Uterus (tissue), 4 donors: ENCODE results near the gene LYSMD1. TPM values are rescaled to one million over a fixed set of nuclear protein-coding genes. Genes with fewer than 3 reads are reported as not detected.
A peak's percentile ranks its signal among the peaks of the same experiment; 100 is the strongest.
"Not testable (repeated sequence)": the region's sequence is repeated elsewhere in the genome, so short reads cannot be mapped to it uniquely, and the experiment has no call there.

Source experiments
- DNase-seq, 2 donors: peaks; one replicate each; pipeline ENCODE4 v3.0.0-alpha.2; 2019 to 2020
- H3K27ac ChIP-seq, 2 donors: fragments of 200-600 bp; sonication (generic); 1 replicate in 1 of 2; 2 replicates in 1 of 2; pipeline ENCODE4 v1.5.1; 2016 to 2018
- H3K27me3 ChIP-seq, 2 donors: fragments of 200-600 bp; sonication (generic); one replicate each; pipeline ENCODE4 v1.5.1; 2018 to 2019; ENCODE audit warnings: control low read depth in 1 of 2
- H3K36me3 ChIP-seq, 2 donors: fragments of 200-600 bp; sonication (generic); one replicate each; pipeline ENCODE4 v1.5.1; 2019; ENCODE audit warnings: control low read depth in 1 of 2
- H3K4me1 ChIP-seq, 2 donors: fragments of 200-600 bp; sonication (generic); one replicate each; pipeline ENCODE4 v1.5.1; 2018 to 2019; ENCODE audit warnings: control low read depth in 1 of 2
- H3K4me3 ChIP-seq, 2 donors: fragments of 200-600 bp; sonication (generic); 1 replicate in 1 of 2; 2 replicates in 1 of 2; pipeline ENCODE4 v1.5.1; 2018 to 2019; ENCODE audit warnings: mild to moderate bottlenecking in 1 of 2
- H3K9me3 ChIP-seq, 2 donors: fragments of 200-600 bp; sonication (generic); one replicate each; pipeline ENCODE4 v1.5.1; 2019; ENCODE audit warnings: control low read depth in 1 of 2
- POLR2A ChIP-seq, 2 donors: fragments of 450-650 bp; IDR thresholded peaks; one replicate each; pipeline ENCODE4 v1.6.1; 2016; ENCODE audit warnings: antibody characterized with exemption in 2 of 2, mild to moderate bottlenecking in 1 of 2, moderate library complexity in 1 of 2
- intact Hi-C: fragments of 100-400 bp; cut with DNase I; formaldehyde crosslinking; loops from one replicate; pipeline ENCODE4 v1.15.1; 2023; ENCODE audit warnings: low total_unique reads
- total RNA-seq, 4 donors: library from RNA; depleted of rRNA in 3 of 4; stranded (reverse); fragments of >200 nt in 3 of 4; gene quantifications; one replicate each; pipeline versions ENCODE4 v1.1.0 to v1.2.4, GENCODE V29; 2014 to 2023
- TF ChIP-seq, protein P1 (sequence below), 4 experiments: fragments of 200-600 bp in 2 of 4; fragments of 450-650 bp in 2 of 4; sonication (generic) in 2 of 4; IDR thresholded peaks; one replicate each; pipeline ENCODE4 v1.5.1; 2016 to 2019; ENCODE audit warnings: antibody characterized with exemption in 4 of 4, mild to moderate bottlenecking in 2 of 4, moderate library complexity in 1 of 4
- donor health status: DM: yes; HTN: yes; CAD: no.

LYSMD1 gene
- 10 to 100 TPM in 2 of 4 donors, 1 to 10 TPM in 2; 6.4 to 32.9 (median 11.1) TPM for total RNA-seq

GRCh38 chr1:151165738-151166504 is at the start of gene LYSMD1, which contains the start of gene SCNM1:
LYSMD1 (minus strand) TSS chr1:151165902; CDS start chr1:151165258, 644 bp downstream.
SCNM1 (plus strand) TSS chr1:151166144; CDS start chr1:151166153, 9 bp downstream.
- H3K36me3 ChIP-seq = no peaks in the 10 kb centered on the region
- no peaks in the 10 kb centered on the region for H3K9me3 ChIP-seq
- intact Hi-C loops = no loop called here
- TF ChIP-seq, protein P1, sequence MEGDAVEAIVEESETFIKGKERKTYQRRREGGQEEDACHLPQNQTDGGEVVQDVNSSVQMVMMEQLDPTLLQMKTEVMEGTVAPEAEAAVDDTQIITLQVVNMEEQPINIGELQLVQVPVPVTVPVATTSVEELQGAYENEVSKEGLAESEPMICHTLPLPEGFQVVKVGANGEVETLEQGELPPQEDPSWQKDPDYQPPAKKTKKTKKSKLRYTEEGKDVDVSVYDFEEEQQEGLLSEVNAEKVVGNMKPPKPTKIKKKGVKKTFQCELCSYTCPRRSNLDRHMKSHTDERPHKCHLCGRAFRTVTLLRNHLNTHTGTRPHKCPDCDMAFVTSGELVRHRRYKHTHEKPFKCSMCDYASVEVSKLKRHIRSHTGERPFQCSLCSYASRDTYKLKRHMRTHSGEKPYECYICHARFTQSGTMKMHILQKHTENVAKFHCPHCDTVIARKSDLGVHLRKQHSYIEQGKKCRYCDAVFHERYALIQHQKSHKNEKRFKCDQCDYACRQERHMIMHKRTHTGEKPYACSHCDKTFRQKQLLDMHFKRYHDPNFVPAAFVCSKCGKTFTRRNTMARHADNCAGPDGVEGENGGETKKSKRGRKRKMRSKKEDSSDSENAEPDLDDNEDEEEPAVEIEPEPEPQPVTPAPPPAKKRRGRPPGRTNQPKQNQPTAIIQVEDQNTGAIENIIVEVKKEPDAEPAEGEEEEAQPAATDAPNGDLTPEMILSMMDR (IDR thresholded peaks at IDR 0.05) = peak; percentile 3 to 67 (median 32)
- TF ChIP-seq POLR2A (IDR thresholded peaks at IDR 0.05) = peak; percentile 40 to 44
- peak; percentile 96 to 98 for DNase-seq
- peak within 1 kb of the TSS; percentile 68 to 91 for H3K4me3 ChIP-seq
- no peaks in the 10 kb centered on the region for H3K27me3 ChIP-seq
- peaks cover 9 to 14% of the 10 kb centered on the region in 2 donors for H3K4me1 ChIP-seq
- peak within 1 kb of the TSS; percentile 91 to 95 for H3K27ac ChIP-seq

GRCh38 chr1:151213560-151213959 is 47.9 kb upstream of the LYSMD1 start:
- Histone ChIP-seq H3K9me3 (no peaks in the 10 kb centered on the region), H3K27ac (no peak overlapping the region), H3K36me3 (no peaks in the 10 kb centered on the region), H3K27me3 (no peaks in the 10 kb centered on the region), H3K4me3 (no peak overlapping the region), H3K4me1 (no peaks in the 10 kb centered on the region)
- intact Hi-C loops = no loop called here
- TF ChIP-seq POLR2A (IDR thresholded peaks at IDR 0.05) = no peak
- TF ChIP-seq, protein P1 (IDR thresholded peaks at IDR 0.05) = no peak
- DNase-seq = no peak

GRCh38 chr1:151211972-151212705 is 46.4 kb upstream of the LYSMD1 start:
- H3K4me3 ChIP-seq = no peak overlapping the region
- no peak overlapping the region for H3K27ac ChIP-seq
- no peaks in the 10 kb centered on the region for H3K9me3 ChIP-seq
- no peak for TF ChIP-seq POLR2A (IDR thresholded peaks at IDR 0.05)
- TF ChIP-seq, protein P1 (IDR thresholded peaks at IDR 0.05) = no peak
- H3K4me1 ChIP-seq = no peaks in the 10 kb centered on the region
- DNase-seq = no peak
- intact Hi-C loops = no loop called here
- no peaks in the 10 kb centered on the region for H3K36me3 ChIP-seq
- H3K27me3 ChIP-seq = no peaks in the 10 kb centered on the region

DNA sequence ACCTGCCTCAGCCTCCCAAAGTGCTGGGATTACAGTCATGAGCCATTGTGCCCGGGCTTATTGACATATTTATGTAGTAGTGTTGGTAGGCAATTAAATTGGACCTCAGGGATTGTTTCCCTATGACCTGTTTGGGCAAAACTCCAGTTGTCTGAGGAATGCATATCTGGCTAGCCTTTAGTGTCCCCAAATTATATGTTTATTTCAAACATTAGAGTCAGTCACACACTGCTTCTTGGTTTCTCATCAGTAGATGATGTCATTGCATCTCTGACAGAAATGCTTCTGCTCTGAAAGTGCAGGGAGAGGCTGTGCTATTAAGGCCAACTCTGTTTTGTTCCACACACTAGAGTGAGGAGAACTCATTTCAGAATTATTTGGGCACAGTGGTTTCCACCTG is 45.1 kb upstream of the LYSMD1 start:
- H3K4me1 ChIP-seq = no peaks in the 10 kb centered on the region
- no peak overlapping the region for H3K4me3 ChIP-seq
- H3K27me3 ChIP-seq = no peaks in the 10 kb centered on the region
- no peak for DNase-seq
- TF ChIP-seq POLR2A (IDR thresholded peaks at IDR 0.05) = no peak
- TF ChIP-seq, protein P1 (IDR thresholded peaks at IDR 0.05) = no peak
- no peaks in the 10 kb centered on the region for H3K36me3 ChIP-seq
- H3K9me3 ChIP-seq = no peaks in the 10 kb centered on the region
- intact Hi-C loops = no loop called here
- H3K27ac ChIP-seq = no peak overlapping the region

GRCh38 chr1:151205381-151205965 is 39.8 kb upstream of the LYSMD1 start:
- H3K36me3 ChIP-seq, H3K4me3 ChIP-seq, H3K4me1 ChIP-seq, H3K27me3 ChIP-seq, intact Hi-C loops, H3K27ac ChIP-seq, H3K9me3 ChIP-seq, DNase-seq: not testable (repeated sequence)
